ENCODE data around the gene VMO1. TPM values are rescaled to one million over a fixed set of nuclear protein-coding genes. Genes with fewer than 3 reads are reported as not detected.

The VMO1 gene
- total and polyA plus RNA-seq, 2 donors (not counting 3 experiments of a cell fraction or from before 2014, with no cell fraction given) = 0.23 TPM; not detected in 1

DNA sequence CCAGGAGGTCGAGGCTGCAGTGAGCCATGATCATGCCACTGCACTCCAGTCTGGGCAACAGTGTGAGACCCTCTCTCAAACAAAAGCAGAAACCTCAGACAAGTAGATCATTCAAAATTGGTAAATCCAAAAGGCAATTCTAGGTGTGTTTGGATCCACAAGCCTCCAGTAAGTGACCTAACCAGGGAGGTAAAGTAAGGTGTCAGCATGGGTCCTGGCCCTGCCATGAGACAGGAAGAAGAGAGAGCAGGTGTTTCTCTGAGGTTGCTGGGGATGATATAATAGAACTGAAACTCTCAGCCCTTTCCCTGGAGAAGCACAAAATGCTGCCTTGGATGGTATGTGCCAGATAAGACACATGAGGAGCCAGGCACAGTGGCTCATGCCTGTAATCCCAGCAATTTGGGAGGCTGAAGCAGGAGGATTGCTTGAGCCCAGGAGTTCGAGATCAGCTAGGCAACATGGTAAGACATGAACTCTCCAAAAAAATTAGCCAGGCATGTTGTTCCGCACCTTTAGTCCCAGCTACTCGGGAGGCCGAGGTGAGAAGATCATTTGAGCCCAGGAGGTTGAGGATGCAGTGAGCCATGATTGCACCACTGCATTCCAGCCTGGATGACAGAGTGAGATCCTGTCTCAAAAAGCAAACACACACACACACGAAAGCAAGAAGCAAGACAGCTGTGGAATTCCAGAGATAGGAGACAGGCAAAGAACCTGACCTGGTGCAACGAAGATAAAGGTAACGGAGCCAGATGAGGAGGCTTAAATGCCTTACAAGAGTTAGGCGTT is 8.0 kb downstream of the VMO1 start:
- Histone ChIP-seq H3K9me3 (replicated peaks; ENCODE audit: control insufficient read depth, insufficient read depth, low read length) (no peaks in the 10 kb centered on the region), H4K20me1 (replicated peaks; ENCODE audit: control insufficient read depth, extremely low read depth, insufficient read depth, low read length) (no peaks in the 10 kb centered on the region), H3K9me1 (replicated peaks; ENCODE audit: control insufficient read depth, extremely low read depth, insufficient read depth, low read length) (no peaks in the 10 kb centered on the region), H3K27ac (ENCODE audit: insufficient read depth, low read depth, low read length) (no peak overlapping the region), H3K4me3 (replicated peaks in 1 of 3; ENCODE audit: insufficient read depth in 1 of 3, low read depth in 1 of 3, low read length in 3 of 3) (no peak overlapping the region), H3K27me3 (ENCODE audit: control insufficient read depth in 2 of 2, insufficient read depth in 2 of 2, low read length in 2 of 2) (peaks cover 7 to 11% of the 10 kb centered on the region in 2 experiments), H3K36me3 (ENCODE audit: control insufficient read depth in 2 of 2, extremely low read depth in 1 of 2, insufficient read depth in 2 of 2, low read length in 2 of 2) (no peaks in the 10 kb centered on the region), H3K79me2 (ENCODE audit: control insufficient read depth, insufficient read depth, low read length) (no peaks in the 10 kb centered on the region), H2AFZ (ENCODE audit: low read depth, low read length) (no peak overlapping the region), H3K4me1 (ENCODE audit: control insufficient read depth, extremely low read depth, insufficient read depth, low read length) (no peaks in the 10 kb centered on the region), H3K9ac (replicated peaks; ENCODE audit: extremely low read depth, insufficient read depth, low read length) (no peak overlapping the region), H3K4me2 (ENCODE audit: insufficient read depth, low read length) (no peak overlapping the region)
- no peak for DNase-seq (ENCODE audit: low read depth, low spot score)
- ChIA-PET CTCF (interaction anchor here (1.2 to 2.6 kb wide), 4 partner anchors 7 to 125 kb away, joined by 4 to 13 read pairs (median 6); partner anchors contain the start of genes CHRNE and TM4SF5), POLR2A (no interaction called here)
- TF ChIP-seq EZH2 (IDR thresholded peaks at IDR 0.05; ENCODE audit: borderline replicate concordance, low read depth, low read length, severe bottlenecking) (no peak), POLR2A (IDR thresholded peaks at IDR 0.05; ENCODE audit: low read depth, low read length) (no peak), FOS (IDR thresholded peaks at IDR 0.05; ENCODE audit: borderline replicate concordance, insufficient read depth, low read length) (no peak), POLR2AphosphoS5 (IDR thresholded peaks at IDR 0.05; ENCODE audit: insufficient read depth, low read depth, low read length) (no peak), GATA2 (IDR thresholded peaks at IDR 0.05; ENCODE audit: insufficient read depth, insufficient read length, low read depth, low read length) (no peak), MYC (IDR thresholded peaks at IDR 0.05; ENCODE audit: low read depth, low read length) (no peak), JUN (IDR thresholded peaks at IDR 0.05; ENCODE audit: borderline replicate concordance, insufficient read depth, insufficient read length, low read depth) (no peak)
- TF ChIP-seq, protein P1, sequence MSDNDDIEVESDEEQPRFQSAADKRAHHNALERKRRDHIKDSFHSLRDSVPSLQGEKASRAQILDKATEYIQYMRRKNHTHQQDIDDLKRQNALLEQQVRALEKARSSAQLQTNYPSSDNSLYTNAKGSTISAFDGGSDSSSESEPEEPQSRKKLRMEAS (IDR thresholded peaks at IDR 0.05; ENCODE audit: insufficient read depth, insufficient read length) = no peak
- TF ChIP-seq, protein P2, sequence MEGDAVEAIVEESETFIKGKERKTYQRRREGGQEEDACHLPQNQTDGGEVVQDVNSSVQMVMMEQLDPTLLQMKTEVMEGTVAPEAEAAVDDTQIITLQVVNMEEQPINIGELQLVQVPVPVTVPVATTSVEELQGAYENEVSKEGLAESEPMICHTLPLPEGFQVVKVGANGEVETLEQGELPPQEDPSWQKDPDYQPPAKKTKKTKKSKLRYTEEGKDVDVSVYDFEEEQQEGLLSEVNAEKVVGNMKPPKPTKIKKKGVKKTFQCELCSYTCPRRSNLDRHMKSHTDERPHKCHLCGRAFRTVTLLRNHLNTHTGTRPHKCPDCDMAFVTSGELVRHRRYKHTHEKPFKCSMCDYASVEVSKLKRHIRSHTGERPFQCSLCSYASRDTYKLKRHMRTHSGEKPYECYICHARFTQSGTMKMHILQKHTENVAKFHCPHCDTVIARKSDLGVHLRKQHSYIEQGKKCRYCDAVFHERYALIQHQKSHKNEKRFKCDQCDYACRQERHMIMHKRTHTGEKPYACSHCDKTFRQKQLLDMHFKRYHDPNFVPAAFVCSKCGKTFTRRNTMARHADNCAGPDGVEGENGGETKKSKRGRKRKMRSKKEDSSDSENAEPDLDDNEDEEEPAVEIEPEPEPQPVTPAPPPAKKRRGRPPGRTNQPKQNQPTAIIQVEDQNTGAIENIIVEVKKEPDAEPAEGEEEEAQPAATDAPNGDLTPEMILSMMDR (IDR thresholded peaks at IDR 0.05; ENCODE audit: extremely low read depth in 1 of 2, insufficient read depth in 1 of 2, low read depth in 1 of 2, low read length in 2 of 2) = no peak
- no TSS peak for BruUV-seq (replicated peaks)
- FAIRE-seq = no peak
- intact Hi-C loops (cut with micrococcal nuclease) (no loop called here), dilution Hi-C loops (cut with MboI; ENCODE audit: extremely low pct_ligation_motif_present, low sequenced_read_pairs) (no loop called here)
